Measurements from ENCODE around the gene GPC6.
"Not testable (repeated sequence)": the region's sequence is repeated elsewhere in the genome, so short reads cannot be mapped to it uniquely, and the experiment has no call there.

The GPC6 gene

GRCh38 chr13:93472296-93472695 lies 245.7 kb downstream of the GPC6 start:
- TF ChIP-seq, protein P1, sequence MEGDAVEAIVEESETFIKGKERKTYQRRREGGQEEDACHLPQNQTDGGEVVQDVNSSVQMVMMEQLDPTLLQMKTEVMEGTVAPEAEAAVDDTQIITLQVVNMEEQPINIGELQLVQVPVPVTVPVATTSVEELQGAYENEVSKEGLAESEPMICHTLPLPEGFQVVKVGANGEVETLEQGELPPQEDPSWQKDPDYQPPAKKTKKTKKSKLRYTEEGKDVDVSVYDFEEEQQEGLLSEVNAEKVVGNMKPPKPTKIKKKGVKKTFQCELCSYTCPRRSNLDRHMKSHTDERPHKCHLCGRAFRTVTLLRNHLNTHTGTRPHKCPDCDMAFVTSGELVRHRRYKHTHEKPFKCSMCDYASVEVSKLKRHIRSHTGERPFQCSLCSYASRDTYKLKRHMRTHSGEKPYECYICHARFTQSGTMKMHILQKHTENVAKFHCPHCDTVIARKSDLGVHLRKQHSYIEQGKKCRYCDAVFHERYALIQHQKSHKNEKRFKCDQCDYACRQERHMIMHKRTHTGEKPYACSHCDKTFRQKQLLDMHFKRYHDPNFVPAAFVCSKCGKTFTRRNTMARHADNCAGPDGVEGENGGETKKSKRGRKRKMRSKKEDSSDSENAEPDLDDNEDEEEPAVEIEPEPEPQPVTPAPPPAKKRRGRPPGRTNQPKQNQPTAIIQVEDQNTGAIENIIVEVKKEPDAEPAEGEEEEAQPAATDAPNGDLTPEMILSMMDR (IDR thresholded peaks at IDR 0.05; ENCODE audit: low read depth, low read length): no peak
- no peak for DNase-seq (ENCODE audit: extremely low read depth, low read depth)

GRCh38 chr13:93472814-93473296 lies 246.2 kb downstream of the GPC6 start:
- TF ChIP-seq, protein P1 (IDR thresholded peaks at IDR 0.05; ENCODE audit: low read depth, low read length): no peak
- no peak for DNase-seq (ENCODE audit: extremely low read depth, low read depth)

DNA sequence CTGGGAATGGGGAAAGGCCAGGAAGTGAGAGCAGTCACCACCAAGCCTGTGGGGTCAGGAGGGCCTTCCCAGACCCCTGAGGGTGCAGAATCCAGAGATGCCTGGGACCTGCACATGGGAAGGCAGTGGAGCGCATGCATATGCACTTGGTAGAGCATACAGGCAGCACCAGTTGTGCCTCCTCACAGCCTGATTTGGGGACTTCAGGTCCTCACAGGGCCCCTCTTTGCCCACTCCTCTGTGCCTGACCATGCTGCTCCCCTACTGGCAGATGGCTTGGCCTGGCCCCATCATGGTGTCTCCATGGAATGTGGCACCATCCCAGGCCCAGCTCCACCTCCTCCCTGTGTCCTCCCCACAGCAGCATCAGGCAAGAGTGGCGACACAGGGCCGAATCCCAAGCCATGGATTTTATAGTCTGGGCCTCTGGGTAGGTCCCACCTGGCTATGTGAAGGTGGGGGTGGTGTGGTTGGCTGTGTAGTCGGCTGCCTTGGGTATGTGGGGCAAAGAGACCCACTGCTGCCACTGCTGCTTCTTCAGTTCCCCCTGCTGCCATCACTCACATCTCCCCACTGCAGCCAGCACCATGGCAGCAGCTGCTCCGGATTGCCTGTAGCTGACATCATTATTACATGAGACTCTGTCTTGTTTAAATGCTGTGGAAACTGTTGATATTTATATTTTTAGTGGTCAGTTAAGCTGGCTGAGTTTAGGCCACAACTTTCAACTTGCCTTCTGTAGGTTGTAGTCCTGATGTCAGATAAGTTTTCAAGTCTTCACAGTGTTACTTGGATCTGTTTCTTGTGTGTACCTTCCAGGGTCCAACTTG lies 247.0 kb downstream of the GPC6 start:
- no peak for DNase-seq (ENCODE audit: extremely low read depth, low read depth)
- TF ChIP-seq, protein P1 (IDR thresholded peaks at IDR 0.05; ENCODE audit: low read depth, low read length): no peak

GRCh38 chr13:93476175-93476574 lies 249.6 kb downstream of the GPC6 start:
- peak; percentile 2 for DNase-seq (ENCODE audit: extremely low read depth, low read depth)

GRCh38 chr13:93477238-93477637 lies 250.6 kb downstream of the GPC6 start:
- no peak for DNase-seq (ENCODE audit: extremely low read depth, low read depth)
- TF ChIP-seq, protein P1 (IDR thresholded peaks at IDR 0.05; ENCODE audit: low read depth, low read length): no peak

More at GRCh38 chr13:93476175-93476574, 249.6 kb downstream of the GPC6 start:
- TF ChIP-seq, protein P1 (IDR thresholded peaks at IDR 0.05; ENCODE audit: low read depth, low read length): no peak

GRCh38 chr13:93480553-93481106 lies 254.0 kb downstream of the GPC6 start:
- DNase-seq (ENCODE audit: extremely low read depth, low read depth): no peak
- TF ChIP-seq, protein P1 (IDR thresholded peaks at IDR 0.05; ENCODE audit: low read depth, low read length): no peak

DNA sequence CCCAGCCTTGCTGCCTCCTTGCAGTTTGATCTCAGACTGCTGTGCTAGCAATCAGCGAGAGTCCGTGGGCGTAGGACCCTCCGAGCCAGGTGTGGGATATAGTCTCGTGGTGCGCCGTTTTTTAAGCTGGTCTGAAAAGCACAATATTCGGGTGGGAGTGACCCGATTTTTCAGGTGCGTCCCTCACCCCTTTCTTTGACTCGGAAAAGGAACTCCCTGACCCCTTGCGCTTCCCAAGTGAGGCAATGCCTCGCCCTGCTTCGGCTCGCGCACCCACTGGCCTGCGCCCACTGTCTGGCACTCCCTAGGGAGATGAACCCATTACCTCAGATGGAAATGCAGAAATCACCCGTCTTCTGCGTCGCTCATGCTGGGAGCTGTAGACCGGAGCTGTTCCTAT lies 269.5 kb downstream of the GPC6 start:
- DNase-seq (ENCODE audit: extremely low read depth, low read depth): not testable (repeated sequence)

Data from AG09319 (cell line).